NCI-H226 (cell line): ENCODE measurements around the gene NPC1.
"Not testable (repeated sequence)": the region's sequence is repeated elsewhere in the genome, so short reads cannot be mapped to it uniquely, and the experiment has no call there.

ENCODE experiments used
- DNase-seq: peaks from one replicate; pipeline ENCODE4 v3.0.0-alpha.2; 2015

Gene NPC1

GRCh38 chr18:23515911-23516546 lies 70.3 kb downstream of the NPC1 start:
- DNase-seq, result peak; percentile 46

- DNase-seq, result no peak
These were observed 73.7 kb downstream of the NPC1 start for GRCh38 chr18:23512641-23513040.

- not testable (repeated sequence) for DNase-seq
These were observed 74.1 kb downstream of the NPC1 start for GRCh38 chr18:23512216-23512615.

- DNase-seq, result not testable (repeated sequence)
These were observed 75.4 kb downstream of the NPC1 start for GRCh38 chr18:23510923-23511322.

- DNase-seq, result no peak
These were observed 79.9 kb downstream of the NPC1 start for GRCh38 chr18:23506393-23506792.

GRCh38 chr18:23504720-23505119 lies 81.6 kb downstream of the NPC1 start:
- DNase-seq, result no peak

GRCh38 chr18:23503963-23504344 lies 82.4 kb downstream of the NPC1 start:
- no peak for DNase-seq

GRCh38 chr18:23503038-23503962 lies 83.0 kb downstream of the NPC1 start, which contains the start of gene RMC1:
Gene RMC1, plus strand, starts transcription at chr18:23503511. Its CDS starts 108 bp downstream, at chr18:23503619.
- peak; percentile 86 for DNase-seq

GRCh38 chr18:23502516-23503037 lies 83.7 kb downstream of the NPC1 start:
- DNase-seq, result no peak

GRCh38 chr18:23501626-23502025 lies 84.7 kb downstream of the NPC1 start:
- no peak for DNase-seq

- peak; percentile 24 for DNase-seq
These were observed 87.0 kb downstream of the NPC1 start for GRCh38 chr18:23499291-23499781.

GRCh38 chr18:23498877-23499276 lies 87.4 kb downstream of the NPC1 start:
- DNase-seq, result peak; percentile 59

- DNase-seq, result no peak
These were observed 88.2 kb downstream of the NPC1 start for GRCh38 chr18:23498117-23498516.

- DNase-seq, result no peak
These were observed 90.4 kb downstream of the NPC1 start for GRCh38 chr18:23495723-23496440.

GRCh38 chr18:23494992-23495391 lies 91.3 kb downstream of the NPC1 start:
- DNase-seq, result no peak

GRCh38 chr18:23493654-23494053 lies 92.7 kb downstream of the NPC1 start:
- no peak for DNase-seq

- DNase-seq, result not testable (repeated sequence)
These were observed 96.7 kb downstream of the NPC1 start for GRCh38 chr18:23489586-23489985.

- DNase-seq, result no peak
These were observed 98.4 kb downstream of the NPC1 start for GRCh38 chr18:23487738-23488570.

- no peak for DNase-seq
These were observed 100.9 kb downstream of the NPC1 start for GRCh38 chr18:23485386-23485785.

- no peak for DNase-seq
These were observed 101.6 kb downstream of the NPC1 start for GRCh38 chr18:23484561-23485182.
